Measurements from ENCODE around the gene UBE2E1.

UBE2E1 gene

DNA sequence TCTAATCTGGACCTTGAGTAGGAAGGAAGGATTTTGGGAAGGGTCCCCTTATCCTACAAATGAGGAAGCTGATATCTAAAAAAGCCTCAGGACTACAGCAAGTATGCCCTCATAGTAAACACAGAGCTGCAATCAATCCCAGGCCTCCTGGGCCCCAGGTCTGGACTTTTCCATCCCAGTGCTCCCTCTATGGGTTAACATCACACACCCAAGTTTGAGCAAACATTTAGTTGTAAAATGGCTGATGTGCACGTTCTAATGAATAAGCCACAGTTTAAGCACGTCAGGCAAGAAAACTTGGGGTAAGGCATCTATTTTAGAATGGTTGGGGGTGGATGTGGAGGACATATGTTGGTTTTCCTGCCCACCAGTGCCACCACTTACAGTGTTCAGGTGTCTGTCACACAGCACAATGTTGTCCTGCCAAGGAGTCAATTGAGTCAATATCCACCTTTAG is 44.3 kb upstream of the UBE2E1 start:
- DNase-seq, result no peak
- no peaks in the 10 kb centered on the region for H3K27me3 ChIP-seq
- H3K9me3 ChIP-seq, result no peaks in the 10 kb centered on the region
- no peak for TF ChIP-seq CTCF (IDR thresholded peaks at IDR 0.05)
- H3K27ac ChIP-seq, result no peak overlapping the region
- peaks cover 0 to 6% (median 3%) of the 10 kb centered on the region in 4 donors for H3K4me1 ChIP-seq
- intact Hi-C loops (cut with DNase I; ENCODE audit: low total_unique reads), result no loop called here
- no peaks in the 10 kb centered on the region for H3K36me3 ChIP-seq
- H3K4me3 ChIP-seq, result no peak overlapping the region

- intact Hi-C loops (cut with DNase I; ENCODE audit: low total_unique reads), result no loop called here
- no peak for DNase-seq
- TF ChIP-seq CTCF (IDR thresholded peaks at IDR 0.05), result no peak
- Histone ChIP-seq H3K27me3 (no peaks in the 10 kb centered on the region), H3K27ac (no peak overlapping the region), H3K9me3 (no peaks in the 10 kb centered on the region), H3K36me3 (no peaks in the 10 kb centered on the region), H3K4me1 (peaks cover 0 to 6% (median 3%) of the 10 kb centered on the region in 4 donors), H3K4me3 (no peak overlapping the region)
These were observed 43.5 kb upstream of the UBE2E1 start for GRCh38 chr3:23762214-23762613.

GRCh38 chr3:23762759-23763477 is 42.8 kb upstream of the UBE2E1 start:
- Histone ChIP-seq H3K27me3 (no peaks in the 10 kb centered on the region), H3K4me3 (peak overlapping the region; percentile 21 to 38), H3K4me1 (peaks cover 0 to 6% (median 3%) of the 10 kb centered on the region in 4 donors), H3K36me3 (no peaks in the 10 kb centered on the region), H3K27ac (no peak overlapping the region), H3K9me3 (no peaks in the 10 kb centered on the region)
- no peak for DNase-seq
- intact Hi-C loops (cut with DNase I; ENCODE audit: low total_unique reads), result no loop called here
- no peak for TF ChIP-seq CTCF (IDR thresholded peaks at IDR 0.05)

- Histone ChIP-seq H3K27ac (no peak overlapping the region), H3K4me1 (peaks cover 0 to 6% (median 3%) of the 10 kb centered on the region in 4 donors), H3K9me3 (no peaks in the 10 kb centered on the region), H3K36me3 (no peaks in the 10 kb centered on the region), H3K4me3 (no peak overlapping the region), H3K27me3 (no peaks in the 10 kb centered on the region)
- intact Hi-C loops (cut with DNase I; ENCODE audit: low total_unique reads), result no loop called here
- TF ChIP-seq CTCF (IDR thresholded peaks at IDR 0.05), result no peak
- no peak for DNase-seq
These were observed 41.3 kb upstream of the UBE2E1 start for GRCh38 chr3:23764407-23764806.

GRCh38 chr3:23767546-23767945 is 38.2 kb upstream of the UBE2E1 start:
- H3K9me3 ChIP-seq, result no peaks in the 10 kb centered on the region
- intact Hi-C loops (cut with DNase I; ENCODE audit: low total_unique reads), result no loop called here
- TF ChIP-seq CTCF (IDR thresholded peaks at IDR 0.05), result no peak
- H3K4me3 ChIP-seq, result no peak overlapping the region
- no peaks in the 10 kb centered on the region for H3K36me3 ChIP-seq
- peaks cover 0 to 6% (median 2%) of the 10 kb centered on the region in 4 donors for H3K4me1 ChIP-seq
- no peak for DNase-seq
- H3K27me3 ChIP-seq, result no peaks in the 10 kb centered on the region
- no peak overlapping the region for H3K27ac ChIP-seq
